GM12878 (cell line): ENCODE data around the gene OLFM1. TPM values are rescaled to one million over a fixed set of nuclear protein-coding genes. Genes with fewer than 3 reads are reported as not detected.

Experiments
- ATAC-seq: fragments of 200-7000 bp; cut with Tn5 transposase; 3 replicates; pipeline ENCODE4 v1.9.1; 2020; ENCODE audit warnings: mild to moderate bottlenecking, moderate library complexity
- BruUV-seq: library from RNA; stranded (reverse); fragments of 400-500 nt; replicated peaks from 2 replicates; lab custom pipeline; 2021; lab: Mats Ljungman, UMichigan
- CTCF ChIA-PET: fragments of 300-600 bp; sonication (Branson Sonifier 250); formaldehyde crosslinking; extraction: SDS; loops from one replicate; lab custom pipeline; 2021; ENCODE audit warnings: inconsistent platforms; lab: Yijun Ruan, JAX
- POLR2A ChIA-PET: fragments of 350-600 bp; formaldehyde crosslinking; extraction: SDS; loops from one replicate; lab custom pipeline; 2021; ENCODE audit warnings: inconsistent platforms; lab: Charles Lee
- RAD21 ChIA-PET: fragments of 300-600 bp; sonication (Branson Sonifier 250); formaldehyde crosslinking; loops from one replicate; lab custom pipeline; 2023; ENCODE audit warnings: antibody characterized with exemption; ENCODE audit not compliant: unreplicated experiment; lab: Charles Lee
- SMC1A ChIA-PET: fragments of 300-600 bp; sonication (Branson Sonifier 250); formaldehyde crosslinking; loops from one replicate; lab custom pipeline; 2023; ENCODE audit not compliant: unreplicated experiment, uncharacterized antibody; lab: Charles Lee
- DNase-seq: peaks from one replicate; pipeline ENCODE4 v3.0.0-alpha.2; 2011; ENCODE audit warnings: low read depth, low spot score
- FAIRE-seq: peaks from 3 replicates; lab custom pipeline; 2011; peaks lifted over from hg19 to GRCh38; lab: Jason Lieb, UNC
- H2AFZ ChIP-seq: 2 replicates; pipeline ENCODE4 v1.6.0; 2011; ENCODE audit warnings: low read depth, low read length, control low read depth; ENCODE audit not compliant: control insufficient read depth
- H3K27ac ChIP-seq: 2 replicates; pipeline ENCODE4 v1.5.1; 2011; ENCODE audit warnings: control low read depth; ENCODE audit not compliant: control insufficient read depth, insufficient read depth
- H3K27me3 ChIP-seq, 2 experiments: replicated peaks in 1 of 2; 2 replicates each; pipeline versions ENCODE4 v1.6.0 to v1.6.1; 2011; ENCODE audit warnings: low read length in 1 of 2; ENCODE audit not compliant: control insufficient read depth in 2 of 2, insufficient read depth in 2 of 2
- H3K36me3 ChIP-seq, 2 experiments: 2 replicates each; pipeline ENCODE4 v1.5.1; 2011; ENCODE audit warnings: low read length in 1 of 2; ENCODE audit not compliant: control insufficient read depth in 2 of 2, insufficient read depth in 2 of 2
- H3K4me1 ChIP-seq: 2 replicates; pipeline ENCODE4 v1.6.1; 2011; ENCODE audit warnings: mild to moderate bottlenecking, low read length, moderate library complexity, mixed read lengths; ENCODE audit not compliant: control insufficient read depth, insufficient read depth
- H3K4me2 ChIP-seq: 2 replicates; pipeline ENCODE4 v1.6.0; 2011; ENCODE audit warnings: control low read depth; ENCODE audit not compliant: control insufficient read depth, insufficient read depth
- H3K4me3 ChIP-seq: fragments of 200-600 bp; sonication (generic); 2 replicates; pipeline ENCODE4 v1.5.1; 2016
- H3K79me2 ChIP-seq: 2 replicates; pipeline ENCODE4 v1.6.0; 2011; ENCODE audit warnings: low read length; ENCODE audit not compliant: control insufficient read depth, insufficient read depth
- H3K9ac ChIP-seq: 2 replicates; pipeline ENCODE4 v1.8.0; 2011; ENCODE audit warnings: low read length, control low read depth, mixed read lengths; ENCODE audit not compliant: control insufficient read depth, insufficient read depth
- H3K9me3 ChIP-seq: replicated peaks from 3 replicates; pipeline ENCODE4 v1.5.1; 2011; ENCODE audit warnings: mild to moderate bottlenecking, low read length; ENCODE audit not compliant: control insufficient read depth, insufficient read depth
- H4K20me1 ChIP-seq: 2 replicates; pipeline ENCODE4 v1.6.0; 2011; ENCODE audit not compliant: control insufficient read depth, insufficient read depth
- IKZF2 ChIP-seq, 2 experiments: fragments of 450-650 bp; IDR thresholded peaks; 2 replicates each; pipeline ENCODE4 v1.6.1; 2017; ENCODE audit warnings: mild to moderate bottlenecking in 2 of 2, moderate library complexity in 2 of 2
- KLF5 ChIP-seq: fragments of 450-650 bp; IDR thresholded peaks from 2 replicates; pipeline ENCODE4 v1.6.1; 2014; ENCODE audit warnings: mild to moderate bottlenecking; ENCODE audit not compliant: partially characterized antibody
- SIN3A ChIP-seq: IDR thresholded peaks from 2 replicates; pipeline ENCODE4 v1.6.1; 2012; ENCODE audit warnings: low read depth, low read length, improper control_type of control experiment
- SRF ChIP-seq, 2 experiments: IDR thresholded peaks; 2 replicates each; pipeline ENCODE4 v1.6.1; 2011; ENCODE audit warnings: low read depth in 2 of 2, low read length in 2 of 2, mild to moderate bottlenecking in 1 of 2, moderate library complexity in 1 of 2
- WGBS: methylation state at CpG from one replicate; pipeline ENCODE4 v1.1.6; 2016; ENCODE audit warnings: low lambda C conversion rate; ENCODE audit not compliant: insufficient replicate concordance, insufficient coverage; ENCODE audit errors: missing lambda C conversion rate; 5-methylcytosine and 5-hydroxymethylcytosine counted together
- in situ Hi-C: fragments of 300-500 bp; cut with MboI; formaldehyde crosslinking; loops from 9 replicates; pipeline ENCODE4 v1.14.3; 2018; ENCODE audit warnings: mixed read lengths
- intact Hi-C: fragments of 100-400 bp; cut with micrococcal nuclease; formaldehyde crosslinking; loops from one replicate; pipeline ENCODE4 v1.14.2; 2022; ENCODE audit not compliant: unreplicated experiment
- polyA plus RNA-seq, 11 experiments: library from polyadenylated mRNA; depleted of rRNA in 4 of 11; unstranded in 6 of 11; stranded (reverse) in 5 of 11; fragments of >200 nt; fragmentation: Nextera tagmentation in 4 of 11; fragmentation: Illumina TruSeq in 1 of 11; extraction: Ambion mirVana in 4 of 11; extraction: Trizol in 1 of 11; gene quantifications; 1 replicate in 1 of 11; 2 replicates in 10 of 11; pipeline versions ENCODE4 v1.2.1 to v1.2.3, GENCODE V29; 2011 to 2016; ENCODE audit warnings: inconsistent platforms in 2 of 11, missing spikeins in 2 of 11, low read depth in 1 of 11
- total RNA-seq, 4 experiments: library from RNA; depleted of rRNA in 3 of 4; stranded (reverse); fragments of >200 nt in 3 of 4; fragmentation: Illumina TruSeq in 1 of 4; extraction: Trizol in 1 of 4; gene quantifications; 2 replicates each; pipeline versions ENCODE4 v1.2.1 to v1.2.3, GENCODE V29; 2013 to 2021
- TF ChIP-seq, protein P1 (sequence below): fragments of 450-650 bp; IDR thresholded peaks from 2 replicates; pipeline ENCODE4 v1.6.1; 2017; ENCODE audit warnings: antibody characterized with exemption, mild to moderate bottlenecking, moderate library complexity
- TF ChIP-seq, protein P2 (sequence below): IDR thresholded peaks from 2 replicates; pipeline ENCODE4 v1.6.1; 2011; ENCODE audit warnings: borderline replicate concordance, low read depth, mild to moderate bottlenecking, moderate library complexity, low read length; ENCODE audit not compliant: insufficient read depth, poor library complexity, severe bottlenecking
- TF ChIP-seq, protein P3 (sequence below), 3 experiments: IDR thresholded peaks in 2 of 3; conservative IDR thresholded peaks in 1 of 3; 2 replicates each; pipeline ENCODE4 v1.5.1; 2011; ENCODE audit warnings: low read depth in 3 of 3, low read length in 3 of 3, mild to moderate bottlenecking in 3 of 3, control low read depth in 2 of 3, moderate library complexity in 2 of 3, inconsistent platforms in 1 of 3, mixed read lengths in 1 of 3; ENCODE audit not compliant: control insufficient read depth in 2 of 3, insufficient read depth in 1 of 3; ENCODE audit errors: extremely low read depth in 1 of 3
- TF ChIP-seq, protein P4 (sequence below): fragments of 450-650 bp; IDR thresholded peaks from 2 replicates; pipeline ENCODE4 v1.6.1; 2014; ENCODE audit warnings: mild to moderate bottlenecking
- TF ChIP-seq, protein P5 (sequence below): fragments of 450-650 bp; IDR thresholded peaks from 2 replicates; pipeline ENCODE4 v1.6.1; 2016; ENCODE audit warnings: mild to moderate bottlenecking
- TF ChIP-seq, protein P6 (sequence below): fragments of 450-650 bp; IDR thresholded peaks from 2 replicates; pipeline ENCODE4 v1.6.1; 2017; ENCODE audit warnings: mild to moderate bottlenecking, moderate library complexity

The OLFM1 gene
- total and polyA plus RNA-seq, 10 of the 15 experiments (the other 5 are each of a cell fraction or from before 2014, with no cell fraction given): not detected

DNA sequence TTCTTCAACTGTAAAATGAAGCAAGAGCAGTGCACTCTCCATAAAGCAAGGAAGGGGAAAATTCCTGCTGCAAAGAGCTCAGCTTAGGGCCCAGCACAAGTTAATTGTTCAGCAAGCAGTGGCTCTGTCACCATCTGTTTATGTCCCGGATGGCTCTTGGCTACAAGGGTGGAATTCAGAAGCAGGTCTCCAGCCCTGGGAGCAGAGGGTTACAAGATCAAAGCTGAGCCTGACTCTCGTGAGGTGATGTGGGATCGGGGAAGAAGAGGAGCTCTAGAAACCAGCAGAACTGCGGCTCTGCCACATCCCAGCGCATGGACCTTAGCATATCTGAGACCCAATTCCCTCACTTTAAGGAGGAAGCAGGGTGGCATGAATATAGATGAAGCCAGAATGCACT lies 25.2 kb upstream of the OLFM1 start:
- Histone ChIP-seq H3K9me3 (no peaks in the 10 kb centered on the region; the same call in 2 of the 3 replicates), H3K27ac (no peak overlapping the region), H3K27me3 (no peaks in the 10 kb centered on the region), H2AFZ (no peak overlapping the region), H3K79me2 (no peaks in the 10 kb centered on the region), H3K4me2 (no peak overlapping the region), H3K9ac (no peak overlapping the region), H3K36me3 (no peaks in the 10 kb centered on the region), H4K20me1 (no peaks in the 10 kb centered on the region), H3K4me3 (no peak overlapping the region), H3K4me1 (no peaks in the 10 kb centered on the region)
- DNase-seq (no peak), ATAC-seq (no peak), FAIRE-seq (no peak)
- in situ Hi-C loops: no loop called here
- 18% methylated on average over 5 of the region's 5 CpGs for WGBS
- CTCF ChIA-PET: no interaction called here
- intact Hi-C loops: no loop called here
- POLR2A ChIA-PET: no interaction called here
- BruUV-seq: no TSS peak
- RAD21 ChIA-PET: no interaction called here
- SMC1A ChIA-PET: no interaction called here
- TF ChIP-seq IKZF2 (IDR thresholded peaks at IDR 0.05) (no peak), SRF (IDR thresholded peaks at IDR 0.05; ENCODE audit: low read depth in 2 of 2, low read length in 2 of 2) (no peak), KLF5 (no peak), SIN3A (no peak)
- TF ChIP-seq, protein P1, sequence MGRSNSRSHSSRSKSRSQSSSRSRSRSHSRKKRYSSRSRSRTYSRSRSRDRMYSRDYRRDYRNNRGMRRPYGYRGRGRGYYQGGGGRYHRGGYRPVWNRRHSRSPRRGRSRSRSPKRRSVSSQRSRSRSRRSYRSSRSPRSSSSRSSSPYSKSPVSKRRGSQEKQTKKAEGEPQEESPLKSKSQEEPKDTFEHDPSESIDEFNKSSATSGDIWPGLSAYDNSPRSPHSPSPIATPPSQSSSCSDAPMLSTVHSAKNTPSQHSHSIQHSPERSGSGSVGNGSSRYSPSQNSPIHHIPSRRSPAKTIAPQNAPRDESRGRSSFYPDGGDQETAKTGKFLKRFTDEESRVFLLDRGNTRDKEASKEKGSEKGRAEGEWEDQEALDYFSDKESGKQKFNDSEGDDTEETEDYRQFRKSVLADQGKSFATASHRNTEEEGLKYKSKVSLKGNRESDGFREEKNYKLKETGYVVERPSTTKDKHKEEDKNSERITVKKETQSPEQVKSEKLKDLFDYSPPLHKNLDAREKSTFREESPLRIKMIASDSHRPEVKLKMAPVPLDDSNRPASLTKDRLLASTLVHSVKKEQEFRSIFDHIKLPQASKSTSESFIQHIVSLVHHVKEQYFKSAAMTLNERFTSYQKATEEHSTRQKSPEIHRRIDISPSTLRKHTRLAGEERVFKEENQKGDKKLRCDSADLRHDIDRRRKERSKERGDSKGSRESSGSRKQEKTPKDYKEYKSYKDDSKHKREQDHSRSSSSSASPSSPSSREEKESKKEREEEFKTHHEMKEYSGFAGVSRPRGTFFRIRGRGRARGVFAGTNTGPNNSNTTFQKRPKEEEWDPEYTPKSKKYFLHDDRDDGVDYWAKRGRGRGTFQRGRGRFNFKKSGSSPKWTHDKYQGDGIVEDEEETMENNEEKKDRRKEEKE: no peak
- TF ChIP-seq, protein P2, sequence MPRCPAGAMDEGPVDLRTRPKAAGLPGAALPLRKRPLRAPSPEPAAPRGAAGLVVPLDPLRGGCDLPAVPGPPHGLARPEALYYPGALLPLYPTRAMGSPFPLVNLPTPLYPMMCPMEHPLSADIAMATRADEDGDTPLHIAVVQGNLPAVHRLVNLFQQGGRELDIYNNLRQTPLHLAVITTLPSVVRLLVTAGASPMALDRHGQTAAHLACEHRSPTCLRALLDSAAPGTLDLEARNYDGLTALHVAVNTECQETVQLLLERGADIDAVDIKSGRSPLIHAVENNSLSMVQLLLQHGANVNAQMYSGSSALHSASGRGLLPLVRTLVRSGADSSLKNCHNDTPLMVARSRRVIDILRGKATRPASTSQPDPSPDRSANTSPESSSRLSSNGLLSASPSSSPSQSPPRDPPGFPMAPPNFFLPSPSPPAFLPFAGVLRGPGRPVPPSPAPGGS: no peak
- TF ChIP-seq, protein P3, sequence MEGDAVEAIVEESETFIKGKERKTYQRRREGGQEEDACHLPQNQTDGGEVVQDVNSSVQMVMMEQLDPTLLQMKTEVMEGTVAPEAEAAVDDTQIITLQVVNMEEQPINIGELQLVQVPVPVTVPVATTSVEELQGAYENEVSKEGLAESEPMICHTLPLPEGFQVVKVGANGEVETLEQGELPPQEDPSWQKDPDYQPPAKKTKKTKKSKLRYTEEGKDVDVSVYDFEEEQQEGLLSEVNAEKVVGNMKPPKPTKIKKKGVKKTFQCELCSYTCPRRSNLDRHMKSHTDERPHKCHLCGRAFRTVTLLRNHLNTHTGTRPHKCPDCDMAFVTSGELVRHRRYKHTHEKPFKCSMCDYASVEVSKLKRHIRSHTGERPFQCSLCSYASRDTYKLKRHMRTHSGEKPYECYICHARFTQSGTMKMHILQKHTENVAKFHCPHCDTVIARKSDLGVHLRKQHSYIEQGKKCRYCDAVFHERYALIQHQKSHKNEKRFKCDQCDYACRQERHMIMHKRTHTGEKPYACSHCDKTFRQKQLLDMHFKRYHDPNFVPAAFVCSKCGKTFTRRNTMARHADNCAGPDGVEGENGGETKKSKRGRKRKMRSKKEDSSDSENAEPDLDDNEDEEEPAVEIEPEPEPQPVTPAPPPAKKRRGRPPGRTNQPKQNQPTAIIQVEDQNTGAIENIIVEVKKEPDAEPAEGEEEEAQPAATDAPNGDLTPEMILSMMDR (IDR thresholded peaks at IDR 0.05 in 2 of 3, conservative IDR thresholded peaks at IDR 0.05 in 1 of 3; ENCODE audit: control insufficient read depth in 2 of 3, extremely low read depth in 1 of 3, insufficient read depth in 1 of 3, low read depth in 3 of 3, low read length in 3 of 3): no peak
- TF ChIP-seq, protein P4, sequence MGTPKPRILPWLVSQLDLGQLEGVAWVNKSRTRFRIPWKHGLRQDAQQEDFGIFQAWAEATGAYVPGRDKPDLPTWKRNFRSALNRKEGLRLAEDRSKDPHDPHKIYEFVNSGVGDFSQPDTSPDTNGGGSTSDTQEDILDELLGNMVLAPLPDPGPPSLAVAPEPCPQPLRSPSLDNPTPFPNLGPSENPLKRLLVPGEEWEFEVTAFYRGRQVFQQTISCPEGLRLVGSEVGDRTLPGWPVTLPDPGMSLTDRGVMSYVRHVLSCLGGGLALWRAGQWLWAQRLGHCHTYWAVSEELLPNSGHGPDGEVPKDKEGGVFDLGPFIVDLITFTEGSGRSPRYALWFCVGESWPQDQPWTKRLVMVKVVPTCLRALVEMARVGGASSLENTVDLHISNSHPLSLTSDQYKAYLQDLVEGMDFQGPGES: no peak
- TF ChIP-seq, protein P5, sequence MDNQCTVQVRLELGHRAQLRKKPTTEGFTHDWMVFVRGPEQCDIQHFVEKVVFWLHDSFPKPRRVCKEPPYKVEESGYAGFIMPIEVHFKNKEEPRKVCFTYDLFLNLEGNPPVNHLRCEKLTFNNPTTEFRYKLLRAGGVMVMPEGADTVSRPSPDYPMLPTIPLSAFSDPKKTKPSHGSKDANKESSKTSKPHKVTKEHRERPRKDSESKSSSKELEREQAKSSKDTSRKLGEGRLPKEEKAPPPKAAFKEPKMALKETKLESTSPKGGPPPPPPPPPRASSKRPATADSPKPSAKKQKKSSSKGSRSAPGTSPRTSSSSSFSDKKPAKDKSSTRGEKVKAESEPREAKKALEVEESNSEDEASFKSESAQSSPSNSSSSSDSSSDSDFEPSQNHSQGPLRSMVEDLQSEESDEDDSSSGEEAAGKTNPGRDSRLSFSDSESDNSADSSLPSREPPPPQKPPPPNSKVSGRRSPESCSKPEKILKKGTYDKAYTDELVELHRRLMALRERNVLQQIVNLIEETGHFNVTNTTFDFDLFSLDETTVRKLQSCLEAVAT: no peak
- TF ChIP-seq, protein P6, sequence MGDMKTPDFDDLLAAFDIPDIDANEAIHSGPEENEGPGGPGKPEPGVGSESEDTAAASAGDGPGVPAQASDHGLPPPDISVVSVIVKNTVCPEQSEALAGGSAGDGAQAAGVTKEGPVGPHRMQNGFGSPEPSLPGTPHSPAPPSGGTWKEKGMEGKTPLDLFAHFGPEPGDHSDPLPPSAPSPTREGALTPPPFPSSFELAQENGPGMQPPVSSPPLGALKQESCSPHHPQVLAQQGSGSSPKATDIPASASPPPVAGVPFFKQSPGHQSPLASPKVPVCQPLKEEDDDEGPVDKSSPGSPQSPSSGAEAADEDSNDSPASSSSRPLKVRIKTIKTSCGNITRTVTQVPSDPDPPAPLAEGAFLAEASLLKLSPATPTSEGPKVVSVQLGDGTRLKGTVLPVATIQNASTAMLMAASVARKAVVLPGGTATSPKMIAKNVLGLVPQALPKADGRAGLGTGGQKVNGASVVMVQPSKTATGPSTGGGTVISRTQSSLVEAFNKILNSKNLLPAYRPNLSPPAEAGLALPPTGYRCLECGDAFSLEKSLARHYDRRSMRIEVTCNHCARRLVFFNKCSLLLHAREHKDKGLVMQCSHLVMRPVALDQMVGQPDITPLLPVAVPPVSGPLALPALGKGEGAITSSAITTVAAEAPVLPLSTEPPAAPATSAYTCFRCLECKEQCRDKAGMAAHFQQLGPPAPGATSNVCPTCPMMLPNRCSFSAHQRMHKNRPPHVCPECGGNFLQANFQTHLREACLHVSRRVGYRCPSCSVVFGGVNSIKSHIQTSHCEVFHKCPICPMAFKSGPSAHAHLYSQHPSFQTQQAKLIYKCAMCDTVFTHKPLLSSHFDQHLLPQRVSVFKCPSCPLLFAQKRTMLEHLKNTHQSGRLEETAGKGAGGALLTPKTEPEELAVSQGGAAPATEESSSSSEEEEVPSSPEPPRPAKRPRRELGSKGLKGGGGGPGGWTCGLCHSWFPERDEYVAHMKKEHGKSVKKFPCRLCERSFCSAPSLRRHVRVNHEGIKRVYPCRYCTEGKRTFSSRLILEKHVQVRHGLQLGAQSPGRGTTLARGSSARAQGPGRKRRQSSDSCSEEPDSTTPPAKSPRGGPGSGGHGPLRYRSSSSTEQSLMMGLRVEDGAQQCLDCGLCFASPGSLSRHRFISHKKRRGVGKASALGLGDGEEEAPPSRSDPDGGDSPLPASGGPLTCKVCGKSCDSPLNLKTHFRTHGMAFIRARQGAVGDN: no peak
